H1 (cell line): Measurements from ENCODE around the gene GRB14. TPM values are rescaled to one million over a fixed set of nuclear protein-coding genes. Genes with fewer than 3 reads are reported as not detected.

ENCODE experiments used
- CBX5 ChIP-seq: fragments of 300-800, 300-1000 bp; sonication (generic); IDR thresholded peaks from 2 replicates; pipeline ENCODE4 v1.7.1; 2016; ENCODE audit warnings: antibody characterized with exemption, low read length, low read depth
- JUND ChIP-seq: IDR thresholded peaks from 2 replicates; pipeline ENCODE4 v1.6.1; 2011; ENCODE audit warnings: mild to moderate bottlenecking, improper control_type of control experiment, low read length
- RNF2 ChIP-seq: fragments of 200-900, 300-1000 bp; sonication (generic); IDR thresholded peaks from 2 replicates; pipeline ENCODE4 v1.7.1; 2016; ENCODE audit warnings: borderline replicate concordance, low read depth, mild to moderate bottlenecking, antibody characterized with exemption, low read length; ENCODE audit not compliant: poor library complexity, severe bottlenecking; ENCODE audit errors: missing control alignments
- polyA plus RNA-seq, 7 experiments: library from polyadenylated mRNA; depleted of rRNA in 3 of 7; stranded (reverse) in 5 of 7; unstranded in 2 of 7; fragments of >200 nt in 5 of 7; fragments of 200-250 nt in 2 of 7; gene quantifications; 1 replicate in 5 of 7; 2 replicates in 1 of 7; 4 replicates in 1 of 7; pipeline versions ENCODE4 v1.2.1 to v1.2.3, GENCODE V29; 2011 to 2013; ENCODE audit warnings: missing spikeins in 2 of 7, mixed read lengths in 2 of 7
- total RNA-seq: library from RNA; stranded (reverse); fragmentation: NEBNext Ultra II Directional; extraction: Animal tissue kit (Norgen Biotek cat#: 25700); gene quantifications from 2 replicates; pipeline ENCODE4 v1.2.1, GENCODE V29; 2021

Gene GRB14
- total and polyA plus RNA-seq, 2 of the 8 experiments (the other 6 are each of a cell fraction or from before 2014, with no cell fraction given): 2.5 to 11.6 TPM

GRCh38 chr2:164561416-164561815 is 59.9 kb downstream of the GRB14 start (continued):
- TF ChIP-seq JUND (no peak), RNF2 (no peak), CBX5 (no peak)
